ENCODE data around the gene GAS2L1.

- no peak for TF ChIP-seq CTCF (conservative IDR thresholded peaks at IDR 0.05; ENCODE audit: low read depth, low read length)
- TF ChIP-seq EZH2 (IDR thresholded peaks at IDR 0.05; ENCODE audit: borderline replicate concordance, low read depth, low read length, poor library complexity, severe bottlenecking) = no peak
These were observed 17.6 kb upstream of the GAS2L1 start for GRCh38 chr22:29288837-29289236.

All from A673 (cell line).